HUES48 (cell line): ENCODE data around the gene TYROBP.
"Not testable (repeated sequence)": the region's sequence is repeated elsewhere in the genome, so short reads cannot be mapped to it uniquely, and the experiment has no call there.

ENCODE experiments used
- H3K27ac ChIP-seq: one replicate; pipeline ENCODE4 v1.7.0; 2013; ENCODE audit warnings: low read depth, low read length, inconsistent platforms
- H3K27me3 ChIP-seq: 2 replicates; pipeline ENCODE4 v1.6.1; 2013; ENCODE audit warnings: mild to moderate bottlenecking, low read length; ENCODE audit not compliant: control insufficient read depth, insufficient read depth
- H3K36me3 ChIP-seq: 2 replicates; pipeline ENCODE4 v1.6.1; 2013; ENCODE audit warnings: low read length; ENCODE audit not compliant: control insufficient read depth, insufficient read depth
- H3K4me1 ChIP-seq: 2 replicates; pipeline ENCODE4 v1.6.1; 2013; ENCODE audit warnings: mild to moderate bottlenecking, low read length; ENCODE audit not compliant: control insufficient read depth, insufficient read depth
- H3K4me3 ChIP-seq: 2 replicates; pipeline ENCODE4 v1.5.1; 2013; ENCODE audit warnings: mild to moderate bottlenecking, low read depth, low read length
- H3K9ac ChIP-seq: 2 replicates; pipeline ENCODE4 v1.6.1; 2013; ENCODE audit warnings: mild to moderate bottlenecking, low read depth, low read length, moderate library complexity
- H3K9me3 ChIP-seq: 2 replicates; pipeline ENCODE4 v1.6.1; 2013; ENCODE audit warnings: low read length; ENCODE audit not compliant: control insufficient read depth, insufficient read depth

Gene TYROBP

DNA sequence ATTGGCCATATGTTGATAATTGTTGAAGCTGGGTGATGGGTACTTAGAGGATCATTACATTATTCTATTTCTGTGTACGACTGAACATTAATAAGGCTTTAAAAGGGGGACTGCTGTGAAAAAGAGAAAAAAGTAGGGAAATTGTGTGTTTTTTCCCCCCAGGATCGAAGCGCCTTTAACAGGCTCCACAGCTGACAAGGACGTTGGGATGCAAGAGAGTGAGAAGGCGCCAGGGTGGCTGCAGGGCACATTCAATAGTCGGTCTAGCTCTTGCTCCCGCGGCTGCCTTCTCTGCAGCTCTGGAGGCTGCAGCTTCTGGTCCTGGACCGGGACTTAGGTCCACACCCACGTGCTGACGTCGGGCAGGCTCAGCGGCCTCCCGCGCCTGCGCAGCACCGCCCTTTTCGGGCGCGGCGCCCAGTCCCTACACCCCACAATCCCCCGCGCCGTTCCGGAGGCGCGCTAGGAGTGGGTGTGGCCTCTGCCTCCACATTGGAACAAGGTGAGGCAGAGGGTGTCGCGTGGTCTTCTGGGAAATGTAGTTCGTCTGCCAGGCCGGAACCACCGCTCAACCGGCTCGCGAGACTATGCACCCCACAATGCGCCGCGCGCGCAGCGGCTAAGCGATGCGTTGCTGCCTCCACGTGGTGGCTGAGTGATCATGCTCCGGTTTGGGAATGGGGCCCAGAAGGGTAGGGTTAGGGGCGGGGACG is 23.2 kb upstream of the TYROBP start:
- Histone ChIP-seq H3K27ac (peak overlapping the region; percentile 66), H3K27me3 (no peaks in the 10 kb centered on the region), H3K4me1 (peaks cover 14% of the 10 kb centered on the region), H3K9me3 (no peaks in the 10 kb centered on the region), H3K4me3 (peak overlapping the region; percentile 56), H3K9ac (no peak overlapping the region), H3K36me3 (no peaks in the 10 kb centered on the region)

DNA sequence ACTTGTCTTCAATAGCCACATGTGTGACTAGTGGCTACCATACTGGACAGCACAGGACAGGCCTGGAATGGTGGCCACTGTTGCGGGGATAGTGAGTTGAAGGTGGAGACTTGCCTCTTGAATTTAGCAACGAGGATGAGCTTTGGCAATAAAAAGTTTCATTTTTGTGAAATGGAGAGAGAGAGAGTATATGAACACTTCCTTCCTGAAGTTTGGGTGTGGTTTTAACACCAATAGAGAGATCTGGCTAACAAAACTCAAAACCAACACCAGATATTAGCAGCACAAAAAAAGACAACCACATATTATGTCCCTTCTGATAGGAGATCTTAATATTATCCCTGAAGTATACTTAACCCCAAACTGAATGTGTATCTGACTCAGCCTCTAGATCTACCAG is 21.8 kb upstream of the TYROBP start:
- H3K27me3 ChIP-seq: no peaks in the 10 kb centered on the region
- H3K9me3 ChIP-seq: no peaks in the 10 kb centered on the region

DNA sequence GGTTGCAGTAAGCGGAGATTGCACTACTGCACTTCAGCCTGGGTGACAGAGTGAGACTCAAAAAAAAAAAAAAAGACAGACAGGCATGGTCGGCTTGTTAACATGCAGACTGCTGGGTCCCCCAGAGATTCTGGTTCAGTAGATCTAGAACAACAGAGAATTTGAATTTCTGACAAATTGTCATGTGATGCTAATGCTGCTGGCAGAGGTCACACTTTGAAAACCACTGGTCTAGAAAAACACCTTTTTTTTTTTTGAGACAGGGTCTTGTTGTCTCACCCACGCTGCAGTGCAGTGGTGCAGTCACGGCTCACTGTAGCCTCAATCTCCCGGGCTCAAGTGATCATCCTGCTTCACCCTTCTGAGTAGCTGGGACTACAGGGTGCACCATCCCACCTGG is 20.4 kb upstream of the TYROBP start:
- H3K4me3 ChIP-seq: no peak overlapping the region
- H3K27ac ChIP-seq: no peak overlapping the region
- peaks cover 7% of the 10 kb centered on the region; the same call in 1 of the 2 replicates for H3K4me1 ChIP-seq
- H3K9ac ChIP-seq: no peak overlapping the region
- no peaks in the 10 kb centered on the region for H3K36me3 ChIP-seq
- H3K27me3 ChIP-seq: no peaks in the 10 kb centered on the region
- H3K9me3 ChIP-seq: no peaks in the 10 kb centered on the region

More for the DNA sequence above, 21.8 kb upstream of the TYROBP start:
- Histone ChIP-seq H3K9ac (no peak overlapping the region), H3K4me3 (no peak overlapping the region), H3K27ac (no peak overlapping the region), H3K36me3 (no peaks in the 10 kb centered on the region), H3K4me1 (peaks cover 7% of the 10 kb centered on the region; the same call in 1 of the 2 replicates)

DNA sequence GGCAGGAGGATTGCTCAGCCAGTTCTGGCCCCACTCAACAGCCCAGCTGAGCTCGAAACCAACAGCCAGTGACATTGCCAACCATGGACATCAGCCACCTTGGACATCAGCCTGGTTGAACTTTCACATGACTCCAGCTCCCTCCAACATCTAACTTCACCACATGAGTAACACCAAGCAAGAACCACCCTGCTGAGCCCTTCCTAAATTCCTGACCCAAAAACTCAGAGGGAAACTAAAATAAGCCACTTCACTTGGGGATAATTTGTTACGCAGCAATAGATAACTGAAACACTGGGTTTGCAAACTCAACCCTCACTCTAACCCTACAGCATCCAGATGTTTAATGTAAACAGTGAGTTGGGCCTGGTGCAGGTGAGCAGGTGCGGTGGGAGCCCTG is 17.4 kb upstream of the TYROBP start:
- no peaks in the 10 kb centered on the region for H3K4me1 ChIP-seq
- H3K36me3 ChIP-seq: no peaks in the 10 kb centered on the region
- no peaks in the 10 kb centered on the region for H3K27me3 ChIP-seq
- H3K9ac ChIP-seq: no peak overlapping the region
- H3K9me3 ChIP-seq: no peaks in the 10 kb centered on the region
- no peak overlapping the region for H3K4me3 ChIP-seq
- no peak overlapping the region for H3K27ac ChIP-seq

DNA sequence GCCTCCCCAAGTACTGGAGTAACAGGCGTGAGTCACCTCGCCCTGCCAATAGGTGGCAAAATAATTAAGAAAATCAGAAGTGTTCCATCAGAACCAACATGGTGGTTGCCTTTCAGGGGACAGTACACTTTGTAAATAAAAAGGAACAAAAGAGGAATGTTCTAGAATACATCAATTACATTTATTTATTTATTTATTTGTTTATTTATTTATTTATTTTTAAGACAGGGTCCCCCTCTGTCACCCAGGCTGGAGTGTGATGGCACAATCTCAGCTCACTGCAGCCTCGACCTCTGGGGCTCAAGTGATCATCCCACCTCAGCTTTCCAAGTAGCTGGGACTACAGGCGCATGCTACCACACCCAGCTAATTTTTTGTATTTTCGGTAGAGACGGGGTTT is 12.9 kb upstream of the TYROBP start:
- H3K27me3 ChIP-seq: no peaks in the 10 kb centered on the region
- H3K4me1 ChIP-seq: no peaks in the 10 kb centered on the region
- no peak overlapping the region for H3K27ac ChIP-seq
- no peaks in the 10 kb centered on the region for H3K36me3 ChIP-seq
- H3K4me3 ChIP-seq: no peak overlapping the region
- no peak overlapping the region for H3K9ac ChIP-seq
- no peaks in the 10 kb centered on the region for H3K9me3 ChIP-seq

DNA sequence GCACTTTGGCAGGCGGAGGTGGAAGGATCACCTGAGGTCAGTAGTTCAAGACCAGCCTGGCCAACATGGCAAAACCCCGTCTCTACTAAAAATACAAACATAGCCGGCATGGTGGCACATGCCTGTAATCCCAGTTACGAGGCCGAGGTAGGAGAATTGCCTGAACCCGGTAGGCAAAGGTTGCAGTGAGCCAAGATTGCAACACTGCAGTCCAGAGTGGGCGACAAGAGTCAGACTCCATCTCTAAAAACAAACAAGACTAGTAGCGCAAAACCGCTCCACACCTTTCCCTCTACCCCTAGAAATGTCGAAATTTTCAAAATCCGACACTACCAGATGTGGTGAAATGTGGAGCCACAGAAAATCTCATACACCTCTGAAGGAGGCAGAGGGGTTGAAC is 11.2 kb upstream of the TYROBP start:
- Histone ChIP-seq H3K9ac (no peak overlapping the region), H3K27me3 (no peaks in the 10 kb centered on the region), H3K27ac (no peak overlapping the region), H3K4me3 (no peak overlapping the region), H3K9me3 (no peaks in the 10 kb centered on the region), H3K36me3 (no peaks in the 10 kb centered on the region), H3K4me1 (no peaks in the 10 kb centered on the region)

DNA sequence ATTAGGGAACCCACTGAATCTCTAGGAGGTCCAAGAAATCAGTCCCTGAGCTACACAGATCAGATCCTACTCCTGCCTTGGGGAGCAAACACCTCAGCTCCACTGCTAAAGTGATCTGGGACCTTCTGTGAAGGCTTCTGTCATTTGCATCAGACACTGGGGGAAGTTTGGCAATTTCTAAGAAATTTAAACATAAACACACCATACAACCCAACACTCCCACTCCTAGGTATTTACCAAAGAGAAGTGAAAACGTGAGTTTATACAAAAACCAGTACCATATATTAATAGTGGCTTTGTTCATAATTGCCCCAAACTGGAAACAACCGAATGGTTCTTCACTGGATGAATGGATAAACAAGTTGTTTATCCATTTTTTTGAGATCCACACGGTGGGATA is 7.3 kb upstream of the TYROBP start:
- no peaks in the 10 kb centered on the region for H3K27me3 ChIP-seq
- no peak overlapping the region for H3K9ac ChIP-seq
- no peaks in the 10 kb centered on the region for H3K4me1 ChIP-seq
- no peaks in the 10 kb centered on the region for H3K36me3 ChIP-seq
- H3K27ac ChIP-seq: no peak overlapping the region
- H3K9me3 ChIP-seq: no peaks in the 10 kb centered on the region
- no peak overlapping the region for H3K4me3 ChIP-seq

DNA sequence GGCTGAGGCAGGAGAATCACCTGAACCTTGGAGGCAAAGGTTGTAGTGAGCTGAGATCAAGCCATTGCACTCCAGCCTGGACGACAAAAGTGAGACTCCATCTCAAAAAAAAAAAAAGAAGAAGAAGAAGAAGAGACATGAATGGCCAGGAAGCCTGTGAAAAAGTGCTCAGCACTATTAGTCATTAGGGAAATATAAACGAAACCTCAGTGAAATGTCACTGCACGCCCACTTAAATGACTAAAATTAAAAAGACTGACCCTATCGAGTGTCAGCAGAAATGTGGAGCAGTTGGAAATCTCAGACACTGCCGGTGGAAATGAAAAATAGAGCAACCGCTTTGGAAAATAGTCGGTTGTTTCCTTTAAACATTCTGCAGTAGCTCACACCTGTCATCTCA is 5.5 kb upstream of the TYROBP start:
- Histone ChIP-seq H3K9ac (no peak overlapping the region), H3K4me3 (no peak overlapping the region), H3K27ac (no peak overlapping the region), H3K27me3 (no peaks in the 10 kb centered on the region), H3K4me1 (no peaks in the 10 kb centered on the region), H3K9me3 (no peaks in the 10 kb centered on the region), H3K36me3 (no peaks in the 10 kb centered on the region)

DNA sequence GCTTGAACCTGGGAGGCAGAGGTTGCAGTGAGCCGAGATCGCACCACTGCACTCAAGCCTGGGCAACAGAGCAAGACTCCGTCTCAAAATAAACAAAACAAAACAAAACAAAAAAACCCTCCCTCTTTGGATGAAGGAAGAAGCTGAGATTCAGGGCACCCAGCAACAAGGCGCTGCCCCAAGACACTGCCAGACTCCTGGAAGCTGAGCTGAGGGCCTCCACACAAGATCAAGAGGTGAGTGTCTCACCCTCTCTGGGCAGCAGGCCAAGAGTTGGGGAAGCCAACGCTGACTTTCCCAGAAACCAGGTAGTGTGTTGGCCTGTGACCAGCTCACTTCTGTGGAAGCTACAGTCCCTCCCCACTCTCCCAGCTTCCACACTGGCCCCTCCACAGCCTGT is 3.7 kb upstream of the TYROBP start:
- Histone ChIP-seq H3K4me3 (no peak overlapping the region), H3K9ac (no peak overlapping the region), H3K36me3 (no peaks in the 10 kb centered on the region), H3K9me3 (no peaks in the 10 kb centered on the region), H3K4me1 (0 out of 2 replicates have a peak, but pooled peaks cover 6% of the 10 kb centered on the region), H3K27ac (no peak overlapping the region), H3K27me3 (no peaks in the 10 kb centered on the region)

DNA sequence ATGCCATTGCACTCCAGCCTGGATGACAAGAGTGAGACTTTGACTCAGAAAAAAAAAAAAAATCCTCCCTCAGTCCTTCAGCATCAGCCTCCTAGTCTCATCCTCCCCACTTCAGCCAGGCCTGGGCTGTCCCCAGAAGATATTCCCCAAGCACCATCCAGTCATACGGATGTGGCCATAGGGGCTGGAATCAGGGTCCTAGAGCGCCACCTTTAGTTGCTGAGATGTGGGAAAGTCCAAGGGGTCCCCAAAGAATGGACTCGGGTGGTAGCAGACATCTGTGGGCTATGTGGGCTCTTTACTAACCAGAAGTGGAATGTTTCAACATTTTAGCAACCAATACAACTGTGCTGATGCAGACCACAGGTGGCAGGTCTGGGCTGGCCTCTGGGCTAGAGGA is 3.1 kb upstream of the TYROBP start:
- no peak overlapping the region for H3K9ac ChIP-seq

DNA sequence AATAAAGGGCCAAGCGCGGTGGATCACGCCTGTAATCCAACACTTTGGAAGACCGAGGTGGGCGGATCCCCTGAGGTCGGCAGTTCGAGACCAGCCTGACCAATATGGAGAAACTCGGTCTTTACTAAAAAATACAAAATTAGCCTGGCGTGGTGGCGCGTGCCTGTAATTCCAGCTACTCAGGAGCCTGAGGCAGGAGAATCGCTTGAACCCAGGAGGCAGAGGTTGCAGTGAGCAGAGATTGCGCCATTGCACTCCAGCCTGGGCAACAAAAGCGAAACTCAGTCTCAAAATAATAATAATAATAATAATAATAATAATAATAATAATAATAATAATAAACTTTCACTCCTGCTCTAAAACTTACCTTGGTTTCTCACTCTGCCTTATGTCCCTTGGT is 2.3 kb upstream of the TYROBP start:
- H3K9ac ChIP-seq, H3K4me1 ChIP-seq, H3K27ac ChIP-seq, H3K36me3 ChIP-seq, H3K27me3 ChIP-seq, H3K4me3 ChIP-seq, H3K9me3 ChIP-seq: not testable (repeated sequence)

More for the DNA sequence above, 3.1 kb upstream of the TYROBP start:
- H3K36me3 ChIP-seq: no peaks in the 10 kb centered on the region
- no peak overlapping the region for H3K27ac ChIP-seq
- 0 out of 2 replicates have a peak, but pooled peaks cover 6% of the 10 kb centered on the region for H3K4me1 ChIP-seq
- H3K27me3 ChIP-seq: no peaks in the 10 kb centered on the region
- no peak overlapping the region for H3K4me3 ChIP-seq
- no peaks in the 10 kb centered on the region for H3K9me3 ChIP-seq
